Measurements from ENCODE around the gene PELO.

- TF ChIP-seq CTCF (IDR thresholded peaks at IDR 0.05): no peak
- no peak for TF ChIP-seq POLR2A (IDR thresholded peaks at IDR 0.05)
These were observed 15.0 kb upstream of the PELO start for GRCh38 chr5:52772668-52773067.

Data from thyroid gland (tissue), 4 donors.